Measurements from ENCODE around the gene ALDH2. TPM values are rescaled to one million over a fixed set of nuclear protein-coding genes. Genes with fewer than 3 reads are reported as not detected.
A peak's percentile ranks its signal among the peaks of the same experiment; 100 is the strongest.

The ALDH2 gene
- polyA plus RNA-seq, 1 of the 3 experiments (the other 2 are of a cell fraction), result 67.5 TPM

GRCh38 chr12:111812881-111813741, 46.4 kb downstream of the ALDH2 start:
- Histone ChIP-seq H3K9ac (no peak overlapping the region), H3K9me2 (no peaks in the 10 kb centered on the region), H3K27ac (ENCODE audit: low read depth in 2 of 2, low read length in 1 of 2) (no peak overlapping the region), H3K4me3 (ENCODE audit: low read depth in 2 of 2, low read length in 1 of 2) (no peak overlapping the region), H3K79me2 (ENCODE audit: insufficient read depth) (no peaks in the 10 kb centered on the region), H3F3A (replicated peaks; ENCODE audit: insufficient read depth) (no peaks in the 10 kb centered on the region), H3K4me1 (ENCODE audit: control insufficient read depth in 1 of 2, insufficient read depth in 2 of 2, low read depth in 1 of 2, low read length in 1 of 2) (no peaks in the 10 kb centered on the region), H4K20me1 (ENCODE audit: insufficient read depth) (no peaks in the 10 kb centered on the region), H3K27me3 (ENCODE audit: insufficient read depth) (no peaks in the 10 kb centered on the region), H3K9me3 (no peaks in the 10 kb centered on the region), H3K4me2 (no peak overlapping the region), H2AFZ (ENCODE audit: low read depth) (no peak overlapping the region), H3K36me3 (replicated peaks in 1 of 2; ENCODE audit: control insufficient read depth in 1 of 2, insufficient read depth in 2 of 2, low read length in 1 of 2) (peaks cover 0 to 5% of the 10 kb centered on the region in 2 experiments)
- TF ChIP-seq FOXJ3 (CRISPR knock-in tag; IDR thresholded peaks at IDR 0.05) (no peak), PBX3 (IDR thresholded peaks at IDR 0.05) (no peak), SMC3 (IDR thresholded peaks at IDR 0.05; ENCODE audit: low read depth, low read length) (peak; percentile 88), RAD21 (IDR thresholded peaks at IDR 0.05; ENCODE audit: low read length) (peak; percentile 84), NFIC (IDR thresholded peaks at IDR 0.05; ENCODE audit: borderline replicate concordance) (no peak), NRF1 (IDR thresholded peaks at IDR 0.05; ENCODE audit: low read depth, low read length) (no peak), ZBTB33 (IDR thresholded peaks at IDR 0.05; ENCODE audit: borderline replicate concordance, low read depth) (no peak)
- TF ChIP-seq, protein P1, sequence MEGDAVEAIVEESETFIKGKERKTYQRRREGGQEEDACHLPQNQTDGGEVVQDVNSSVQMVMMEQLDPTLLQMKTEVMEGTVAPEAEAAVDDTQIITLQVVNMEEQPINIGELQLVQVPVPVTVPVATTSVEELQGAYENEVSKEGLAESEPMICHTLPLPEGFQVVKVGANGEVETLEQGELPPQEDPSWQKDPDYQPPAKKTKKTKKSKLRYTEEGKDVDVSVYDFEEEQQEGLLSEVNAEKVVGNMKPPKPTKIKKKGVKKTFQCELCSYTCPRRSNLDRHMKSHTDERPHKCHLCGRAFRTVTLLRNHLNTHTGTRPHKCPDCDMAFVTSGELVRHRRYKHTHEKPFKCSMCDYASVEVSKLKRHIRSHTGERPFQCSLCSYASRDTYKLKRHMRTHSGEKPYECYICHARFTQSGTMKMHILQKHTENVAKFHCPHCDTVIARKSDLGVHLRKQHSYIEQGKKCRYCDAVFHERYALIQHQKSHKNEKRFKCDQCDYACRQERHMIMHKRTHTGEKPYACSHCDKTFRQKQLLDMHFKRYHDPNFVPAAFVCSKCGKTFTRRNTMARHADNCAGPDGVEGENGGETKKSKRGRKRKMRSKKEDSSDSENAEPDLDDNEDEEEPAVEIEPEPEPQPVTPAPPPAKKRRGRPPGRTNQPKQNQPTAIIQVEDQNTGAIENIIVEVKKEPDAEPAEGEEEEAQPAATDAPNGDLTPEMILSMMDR (IDR thresholded peaks at IDR 0.05), result peak; percentile 78
- TF ChIP-seq, protein P2, sequence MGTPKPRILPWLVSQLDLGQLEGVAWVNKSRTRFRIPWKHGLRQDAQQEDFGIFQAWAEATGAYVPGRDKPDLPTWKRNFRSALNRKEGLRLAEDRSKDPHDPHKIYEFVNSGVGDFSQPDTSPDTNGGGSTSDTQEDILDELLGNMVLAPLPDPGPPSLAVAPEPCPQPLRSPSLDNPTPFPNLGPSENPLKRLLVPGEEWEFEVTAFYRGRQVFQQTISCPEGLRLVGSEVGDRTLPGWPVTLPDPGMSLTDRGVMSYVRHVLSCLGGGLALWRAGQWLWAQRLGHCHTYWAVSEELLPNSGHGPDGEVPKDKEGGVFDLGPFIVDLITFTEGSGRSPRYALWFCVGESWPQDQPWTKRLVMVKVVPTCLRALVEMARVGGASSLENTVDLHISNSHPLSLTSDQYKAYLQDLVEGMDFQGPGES (IDR thresholded peaks at IDR 0.05; ENCODE audit: low read depth, low read length), result no peak
- ChIA-PET POLR2A (interaction anchor here (0.5 to 1.0 kb wide), 3 partner anchors 47 to 199 kb away, joined by 3 to 4 read pairs (median 4); partner anchors contain the start of gene ALDH2), CTCF (interaction anchor here (0.6 to 2.7 kb wide), 32 partner anchors 9 to 416 kb away, joined by 3 to 101 read pairs (median 4); partner anchors contain the start of genes ALDH2 and MAPKAPK5)
- WGBS (ENCODE audit: low lambda C conversion rate), result 16% methylated on average over 13 of the region's 13 CpGs
- DNase-seq, result peak; percentile 85
